IMR-90 (cell line): ENCODE data around the gene RGL1. TPM values are rescaled to one million over a fixed set of nuclear protein-coding genes. Genes with fewer than 3 reads are reported as not detected.

Experiments
- ATAC-seq: fragments of 200-7000 bp; cut with Tn5 transposase; 2 replicates; pipeline ENCODE4 v1.9.1; 2020; ENCODE audit warnings: low read depth, mild to moderate bottlenecking, moderate library complexity
- BruUV-seq: library from RNA; stranded (reverse); fragments of 400-500 nt; replicated peaks from 2 replicates; lab custom pipeline; 2021; lab: Mats Ljungman, UMichigan
- CTCF ChIA-PET: fragments of 300-600 bp; formaldehyde crosslinking; extraction: SDS; loops from one replicate; lab custom pipeline; 2021; ENCODE audit warnings: antibody characterized with exemption; lab: Yijun Ruan, JAX
- POLR2A ChIA-PET: fragments of 300-600 bp; sonication (Branson Sonifier 250); formaldehyde crosslinking; loops from one replicate; lab custom pipeline; 2022; ENCODE audit warnings: antibody characterized with exemption; ENCODE audit not compliant: unreplicated experiment; lab: Charles Lee
- DNase-seq: peaks from one replicate; pipeline ENCODE4 v3.0.0; 2013
- H2AFZ ChIP-seq: replicated peaks from 2 replicates; pipeline ENCODE3; 2013; ENCODE audit warnings: low read length, mild to moderate bottlenecking; ENCODE audit not compliant: poor library complexity
- H2AK5ac ChIP-seq: 2 replicates; pipeline ENCODE4 v1.6.1; 2013; ENCODE audit warnings: low read depth, low read length, inconsistent platforms
- H2AK9ac ChIP-seq: replicated peaks from 2 replicates; pipeline ENCODE3; 2013; ENCODE audit warnings: mild to moderate bottlenecking, low read depth, low read length, moderate library complexity; ENCODE audit not compliant: poor library complexity
- H2BK120ac ChIP-seq: 2 replicates; pipeline ENCODE4 v1.6.1; 2013; ENCODE audit warnings: low read depth, low read length, inconsistent platforms
- H2BK15ac ChIP-seq: 3 replicates; pipeline ENCODE4 v1.6.1; 2013; ENCODE audit warnings: low read depth, low read length, inconsistent platforms
- H2BK20ac ChIP-seq: 2 replicates; pipeline ENCODE4 v1.6.1; 2013; ENCODE audit warnings: low read depth, mild to moderate bottlenecking, inconsistent platforms, low read length, moderate library complexity
- H2BK5ac ChIP-seq: 2 replicates; pipeline ENCODE4 v1.6.1; 2013; ENCODE audit warnings: mild to moderate bottlenecking, low read depth, low read length, inconsistent platforms; ENCODE audit not compliant: poor library complexity, severe bottlenecking
- H3K14ac ChIP-seq: replicated peaks from 2 replicates; pipeline ENCODE4 v1.6.1; 2013; ENCODE audit warnings: low read depth, low read length, inconsistent platforms
- H3K18ac ChIP-seq: 2 replicates; pipeline ENCODE4 v1.6.1; 2013; ENCODE audit warnings: low read depth, low read length, control low read depth
- H3K23ac ChIP-seq: 2 replicates; pipeline ENCODE4 v1.6.1; 2013; ENCODE audit warnings: low read depth, low read length, inconsistent platforms
- H3K27ac ChIP-seq: 2 replicates; pipeline ENCODE4 v1.5.1; 2013; ENCODE audit warnings: mild to moderate bottlenecking, control low read depth, low read length; ENCODE audit not compliant: insufficient read depth
- H3K27me3 ChIP-seq: 2 replicates; pipeline ENCODE4 v1.6.1; 2013; ENCODE audit warnings: low read length; ENCODE audit not compliant: control insufficient read depth, insufficient read depth
- H3K36me3 ChIP-seq: 2 replicates; pipeline ENCODE4 v1.6.1; 2013; ENCODE audit warnings: low read length, mixed read lengths; ENCODE audit not compliant: control insufficient read depth, insufficient read depth
- H3K4ac ChIP-seq: 2 replicates; pipeline ENCODE4 v1.6.1; 2013; ENCODE audit warnings: low read depth, low read length, inconsistent platforms
- H3K4me1 ChIP-seq: 2 replicates; pipeline ENCODE4 v1.6.1; 2013; ENCODE audit warnings: low read length, mixed read lengths; ENCODE audit not compliant: control insufficient read depth, insufficient read depth
- H3K4me2 ChIP-seq: 2 replicates; pipeline ENCODE4 v1.6.1; 2013; ENCODE audit warnings: low read depth, mild to moderate bottlenecking, control low read depth, low read length, moderate library complexity
- H3K4me3 ChIP-seq: 2 replicates; pipeline ENCODE4 v1.5.1; 2013; ENCODE audit warnings: low read depth, mild to moderate bottlenecking, control low read depth, low read length, moderate library complexity; ENCODE audit not compliant: insufficient read depth
- H3K56ac ChIP-seq: 2 replicates; pipeline ENCODE4 v1.6.1; 2013; ENCODE audit warnings: low read length, inconsistent platforms; ENCODE audit not compliant: insufficient read depth; ENCODE audit errors: extremely low read depth
- H3K79me1 ChIP-seq, 2 experiments: 2 replicates each; pipeline ENCODE4 v1.6.1; 2013; ENCODE audit warnings: low read length in 2 of 2, inconsistent platforms in 1 of 2, low read depth in 1 of 2
- H3K9ac ChIP-seq: 2 replicates; pipeline ENCODE4 v1.6.1; 2013; ENCODE audit warnings: low read depth, low read length, control low read depth
- H3K9me1 ChIP-seq: 2 replicates; pipeline ENCODE4 v1.6.1; 2013; ENCODE audit warnings: low read length, inconsistent platforms; ENCODE audit not compliant: insufficient read depth
- H3K9me3 ChIP-seq: 2 replicates; pipeline ENCODE4 v1.6.1; 2013; ENCODE audit warnings: low read length; ENCODE audit not compliant: control insufficient read depth, insufficient read depth
- H4K20me1 ChIP-seq: 2 replicates; pipeline ENCODE4 v1.6.1; 2013; ENCODE audit warnings: low read length, inconsistent platforms; ENCODE audit not compliant: insufficient read depth
- H4K5ac ChIP-seq: 2 replicates; pipeline ENCODE4 v1.6.1; 2013; ENCODE audit warnings: mild to moderate bottlenecking, low read depth, low read length, control low read depth
- H4K8ac ChIP-seq, 2 experiments: 2 replicates each; pipeline ENCODE4 v1.6.1; 2013; ENCODE audit warnings: low read depth in 2 of 2, low read length in 2 of 2, control low read depth in 1 of 2, inconsistent platforms in 1 of 2
- H4K91ac ChIP-seq: 2 replicates; pipeline ENCODE4 v1.6.1; 2013; ENCODE audit warnings: low read depth, low read length, inconsistent platforms; ENCODE audit not compliant: insufficient read depth
- BHLHE40 ChIP-seq: fragments of 150-350 bp; IDR thresholded peaks from 2 replicates; pipeline ENCODE4 v1.6.1; 2016; ENCODE audit warnings: mild to moderate bottlenecking, low read depth, low read length
- CEBPB ChIP-seq: IDR thresholded peaks from 2 replicates; pipeline ENCODE4 v1.6.1; 2012; ENCODE audit warnings: low read depth, low read length, improper control_type of control experiment
- CHD1 ChIP-seq: IDR thresholded peaks from 2 replicates; pipeline ENCODE4 v1.6.1; 2012; ENCODE audit warnings: low read depth, low read length, improper control_type of control experiment
- ELK1 ChIP-seq: fragments of 150-350 bp; IDR thresholded peaks from 2 replicates; pipeline ENCODE4 v1.6.1; 2016; ENCODE audit warnings: low read depth, mild to moderate bottlenecking, low read length, moderate library complexity, borderline replicate concordance
- FOS ChIP-seq: fragments of 150-350 bp; IDR thresholded peaks from 2 replicates; pipeline ENCODE4 v1.6.1; 2016; ENCODE audit warnings: low read depth, low read length
- MAFK ChIP-seq: IDR thresholded peaks from 2 replicates; pipeline ENCODE4 v1.6.1; 2012; ENCODE audit warnings: low read depth, low read length, improper control_type of control experiment
- MAZ ChIP-seq: IDR thresholded peaks from 2 replicates; pipeline ENCODE4 v1.6.1; 2012; ENCODE audit warnings: low read depth, mild to moderate bottlenecking, low read length, improper control_type of control experiment, moderate library complexity, borderline replicate concordance
- MXI1 ChIP-seq: IDR thresholded peaks from 2 replicates; pipeline ENCODE4 v1.6.1; 2012; ENCODE audit warnings: low read depth, mild to moderate bottlenecking, low read length, moderate library complexity, borderline replicate concordance
- NFE2L2 ChIP-seq: fragments of 150-350 bp; IDR thresholded peaks from 2 replicates; pipeline ENCODE4 v1.6.1; 2016; ENCODE audit warnings: low read depth, mild to moderate bottlenecking, low read length
- POLR2A ChIP-seq: IDR thresholded peaks from 2 replicates; pipeline ENCODE4 v1.6.1; 2012; ENCODE audit warnings: mild to moderate bottlenecking, low read depth, low read length
- RAD21 ChIP-seq: IDR thresholded peaks from 2 replicates; pipeline ENCODE4 v1.6.1; 2012; ENCODE audit warnings: low read length, improper control_type of control experiment
- RCOR1 ChIP-seq: IDR thresholded peaks from 2 replicates; pipeline ENCODE4 v1.6.1; 2012; ENCODE audit warnings: mild to moderate bottlenecking, low read length, improper control_type of control experiment; ENCODE audit not compliant: insufficient replicate concordance
- RFX5 ChIP-seq: IDR thresholded peaks from 2 replicates; pipeline ENCODE4 v1.8.0; 2012; ENCODE audit warnings: low read depth, mild to moderate bottlenecking, low read length, moderate library complexity
- SMC3 ChIP-seq: fragments of 150-350 bp; IDR thresholded peaks from 2 replicates; pipeline ENCODE4 v1.6.1; 2016; ENCODE audit warnings: low read depth, mild to moderate bottlenecking, antibody characterized with exemption, low read length, moderate library complexity
- USF2 ChIP-seq: fragments of 150-350 bp; IDR thresholded peaks from 2 replicates; pipeline ENCODE4 v1.6.1; 2017; ENCODE audit warnings: mild to moderate bottlenecking, antibody characterized with exemption, low read length, low read depth
- WGBS, 2 experiments: methylation state at CpG; one replicate each; pipeline versions ENCODE4 v1.1.5 to v1.1.7; 2013; ENCODE audit warnings: missing lambda C conversion rate in 2 of 2; ENCODE audit not compliant: insufficient read length in 1 of 2; ENCODE audit errors: extremely low coverage in 2 of 2; 5-methylcytosine and 5-hydroxymethylcytosine counted together
- dilution Hi-C: fragments of 300-500 bp; cut with HindIII; formaldehyde crosslinking; loops from one replicate; pipeline ENCODE4 v1.14.3; 2018; ENCODE audit warnings: low sequenced_read_pairs; ENCODE audit not compliant: unreplicated experiment
- in situ Hi-C: fragments of 300-500 bp; cut with MboI; formaldehyde crosslinking; loops from 3 replicates; pipeline ENCODE4 v1.14.3; 2019; ENCODE audit warnings: low sequenced_read_pairs, inconsistent platforms, mixed read lengths
- intact Hi-C: fragments of 100-400 bp; cut with micrococcal nuclease; formaldehyde crosslinking; loops from 2 replicates; pipeline ENCODE4 v1.10.0; 2022
- polyA plus RNA-seq, 3 experiments: library from polyadenylated mRNA; depleted of rRNA; stranded (reverse); fragments of >200 nt; gene quantifications; 2 replicates each; pipeline ENCODE4 v1.2.3, GENCODE V29; 2012; ENCODE audit warnings: low replicate concordance in 1 of 3
- total RNA-seq: library from RNA; depleted of rRNA; stranded (reverse); fragments of >200 nt; gene quantifications from 2 replicates; pipeline ENCODE4 v1.2.3, GENCODE V29; 2012
- TF ChIP-seq, protein P1 (sequence below): conservative IDR thresholded peaks from 2 replicates; pipeline ENCODE4 v1.5.1; 2012; ENCODE audit warnings: mild to moderate bottlenecking, low read depth, low read length, improper control_type of control experiment

Gene RGL1
- total and polyA plus RNA-seq, 2 of the 4 experiments (the other 2 are of a cell fraction): 4.7 to 7.5 TPM

- Histone ChIP-seq H2AFZ (no peak overlapping the region), H3K4me3 (no peak overlapping the region), H3K27me3 (no peaks in the 10 kb centered on the region), H3K56ac (no peak overlapping the region), H3K9me1 (no peaks in the 10 kb centered on the region; the same call in 1 of the 2 replicates), H2BK120ac (no peak overlapping the region), H2AK5ac (no peak overlapping the region), H3K4me2 (no peak overlapping the region), H3K18ac (no peak overlapping the region), H2BK20ac (no peak overlapping the region), H4K91ac (no peak overlapping the region), H3K4me1 (no peaks in the 10 kb centered on the region), H3K79me1 (no peaks in the 10 kb centered on the region; a peak in 1 of 4 replicates), H3K27ac (no peak overlapping the region), H4K20me1 (no peaks in the 10 kb centered on the region), H2BK15ac (no peak overlapping the region), H3K14ac (no peak overlapping the region), H2AK9ac (no peak overlapping the region), H3K9ac (no peak overlapping the region), H3K36me3 (no peaks in the 10 kb centered on the region), H4K8ac (no peak overlapping the region), H3K9me3 (no peaks in the 10 kb centered on the region), H3K4ac (no peak overlapping the region), H4K5ac (no peak overlapping the region), H3K23ac (no peak overlapping the region), H2BK5ac (no peak overlapping the region)
- intact Hi-C loops (no loop called here), dilution Hi-C loops (no loop called here), in situ Hi-C loops (no loop called here)
- no peak for DNase-seq
- CTCF ChIA-PET: no interaction called here
- TF ChIP-seq BHLHE40 (no peak), RCOR1 (no peak), MAFK (no peak), MAZ (no peak), POLR2A (no peak), ELK1 (no peak), RFX5 (no peak), RAD21 (no peak), NFE2L2 (no peak), CEBPB (no peak), CHD1 (no peak), SMC3 (no peak), MXI1 (no peak), USF2 (no peak), FOS (no peak)
- TF ChIP-seq, protein P1, sequence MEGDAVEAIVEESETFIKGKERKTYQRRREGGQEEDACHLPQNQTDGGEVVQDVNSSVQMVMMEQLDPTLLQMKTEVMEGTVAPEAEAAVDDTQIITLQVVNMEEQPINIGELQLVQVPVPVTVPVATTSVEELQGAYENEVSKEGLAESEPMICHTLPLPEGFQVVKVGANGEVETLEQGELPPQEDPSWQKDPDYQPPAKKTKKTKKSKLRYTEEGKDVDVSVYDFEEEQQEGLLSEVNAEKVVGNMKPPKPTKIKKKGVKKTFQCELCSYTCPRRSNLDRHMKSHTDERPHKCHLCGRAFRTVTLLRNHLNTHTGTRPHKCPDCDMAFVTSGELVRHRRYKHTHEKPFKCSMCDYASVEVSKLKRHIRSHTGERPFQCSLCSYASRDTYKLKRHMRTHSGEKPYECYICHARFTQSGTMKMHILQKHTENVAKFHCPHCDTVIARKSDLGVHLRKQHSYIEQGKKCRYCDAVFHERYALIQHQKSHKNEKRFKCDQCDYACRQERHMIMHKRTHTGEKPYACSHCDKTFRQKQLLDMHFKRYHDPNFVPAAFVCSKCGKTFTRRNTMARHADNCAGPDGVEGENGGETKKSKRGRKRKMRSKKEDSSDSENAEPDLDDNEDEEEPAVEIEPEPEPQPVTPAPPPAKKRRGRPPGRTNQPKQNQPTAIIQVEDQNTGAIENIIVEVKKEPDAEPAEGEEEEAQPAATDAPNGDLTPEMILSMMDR: no peak
- no CpG with 5 or more reads among the region's 3 CpGs for WGBS, 2 experiments
- no TSS peak for BruUV-seq
- POLR2A ChIA-PET: no interaction called here
- no peak for ATAC-seq
Observed at GRCh38 chr1:183859831-183860230, 54.9 kb downstream of the RGL1 start.
